H9 (cell line): ENCODE measurements around the gene GNAO1. TPM values are rescaled to one million over a fixed set of nuclear protein-coding genes. Genes with fewer than 3 reads are reported as not detected.

Experiments
- DNase-seq: peaks from one replicate; pipeline ENCODE4 v3.0.0-alpha.2; 2017
- H2AFZ ChIP-seq: one replicate; pipeline ENCODE4 v1.6.1; 2013; ENCODE audit warnings: mild to moderate bottlenecking, low read length, control low read depth, moderate library complexity
- H2AK5ac ChIP-seq: 2 replicates; pipeline ENCODE4 v1.6.1; 2013; ENCODE audit warnings: low read length, control low read depth, mixed read lengths; ENCODE audit not compliant: insufficient read length
- H2BK120ac ChIP-seq: one replicate; pipeline ENCODE4 v1.6.1; 2013; ENCODE audit warnings: low read depth, mild to moderate bottlenecking, low read length, control low read depth, inconsistent platforms; ENCODE audit not compliant: poor library complexity, severe bottlenecking
- H2BK12ac ChIP-seq: 2 replicates; pipeline ENCODE4 v1.6.1; 2013; ENCODE audit warnings: low read length, control low read depth, mixed read lengths, low read depth; ENCODE audit not compliant: insufficient read length
- H2BK15ac ChIP-seq: 2 replicates; pipeline ENCODE4 v1.6.1; 2013; ENCODE audit warnings: low read depth, low read length, control low read depth
- H2BK20ac ChIP-seq: one replicate; pipeline ENCODE4 v1.6.1; 2013; ENCODE audit warnings: low read depth, mild to moderate bottlenecking, low read length, control low read depth, inconsistent platforms; ENCODE audit not compliant: poor library complexity, severe bottlenecking
- H2BK5ac ChIP-seq: 2 replicates; pipeline ENCODE4 v1.6.1; 2013; ENCODE audit warnings: low read length, control low read depth, mixed read lengths; ENCODE audit not compliant: insufficient read length
- H3K14ac ChIP-seq: 2 replicates; pipeline ENCODE4 v1.6.1; 2013; ENCODE audit warnings: low read length, control low read depth; ENCODE audit not compliant: insufficient read depth
- H3K18ac ChIP-seq: 2 replicates; pipeline ENCODE4 v1.6.1; 2013; ENCODE audit warnings: low read depth, mild to moderate bottlenecking, mixed read lengths, low read length, control low read depth; ENCODE audit not compliant: insufficient read length
- H3K23ac ChIP-seq: 2 replicates; pipeline ENCODE4 v1.6.1; 2013; ENCODE audit warnings: low read length, control low read depth, mixed read lengths, low read depth; ENCODE audit not compliant: insufficient read length
- H3K23me2 ChIP-seq: 2 replicates; pipeline ENCODE4 v1.6.1; 2013; ENCODE audit warnings: low read depth, mild to moderate bottlenecking, mixed read lengths, low read length, control low read depth; ENCODE audit not compliant: insufficient read length, poor library complexity, severe bottlenecking
- H3K27ac ChIP-seq: 2 replicates; pipeline ENCODE4 v1.5.1; 2013; ENCODE audit warnings: low read length, control low read depth, mixed read lengths, low read depth; ENCODE audit not compliant: insufficient read length
- H3K27me3 ChIP-seq: 2 replicates; pipeline ENCODE4 v1.6.1; 2013; ENCODE audit warnings: low read length, control low read depth, inconsistent platforms; ENCODE audit not compliant: insufficient read depth
- H3K4ac ChIP-seq: 2 replicates; pipeline ENCODE4 v1.6.1; 2013; ENCODE audit warnings: low read depth, mild to moderate bottlenecking, control low read depth, inconsistent platforms, low read length, moderate library complexity
- H3K4me1 ChIP-seq: 2 replicates; pipeline ENCODE4 v1.6.1; 2013; ENCODE audit warnings: low read length, control low read depth, inconsistent platforms; ENCODE audit not compliant: insufficient read depth
- H3K4me2 ChIP-seq: 2 replicates; pipeline ENCODE4 v1.6.1; 2013; ENCODE audit warnings: low read length, control low read depth, mixed read lengths; ENCODE audit not compliant: insufficient read length, insufficient read depth
- H3K56ac ChIP-seq: 2 replicates; pipeline ENCODE4 v1.6.1; 2013; ENCODE audit warnings: low read depth, mild to moderate bottlenecking, mixed read lengths, low read length, control low read depth; ENCODE audit not compliant: insufficient read length
- H3K79me1 ChIP-seq: 2 replicates; pipeline ENCODE4 v1.6.1; 2013; ENCODE audit warnings: low read depth, mild to moderate bottlenecking, moderate library complexity, low read length, control low read depth, inconsistent platforms; ENCODE audit not compliant: insufficient read depth, poor library complexity, severe bottlenecking
- H3K79me2 ChIP-seq: 2 replicates; pipeline ENCODE4 v1.6.1; 2013; ENCODE audit warnings: low read length, control low read depth, inconsistent platforms; ENCODE audit not compliant: insufficient read depth
- H3K9ac ChIP-seq: 2 replicates; pipeline ENCODE4 v1.6.1; 2013; ENCODE audit warnings: low read length, control low read depth, mixed read lengths; ENCODE audit not compliant: insufficient read length; ENCODE audit errors: extremely low read depth
- H3K9me3 ChIP-seq: one replicate; pipeline ENCODE4 v1.6.1; 2013; ENCODE audit warnings: low read depth, low read length, inconsistent platforms; ENCODE audit not compliant: control insufficient read depth
- H3T11ph ChIP-seq: one replicate; pipeline ENCODE4 v1.6.1; 2013; ENCODE audit warnings: mild to moderate bottlenecking, low read length, control low read depth, inconsistent platforms
- H4K20me1 ChIP-seq: one replicate; pipeline ENCODE4 v1.6.1; 2013; ENCODE audit not compliant: control insufficient read depth, insufficient read length, insufficient read depth
- H4K5ac ChIP-seq: 2 replicates; pipeline ENCODE4 v1.6.1; 2013; ENCODE audit warnings: low read depth, mild to moderate bottlenecking, mixed read lengths, low read length, control low read depth; ENCODE audit not compliant: insufficient read length
- H4K8ac ChIP-seq: replicated peaks from 2 replicates; pipeline ENCODE4 v1.6.1; 2013; ENCODE audit warnings: low read length, control low read depth, mixed read lengths, low read depth; ENCODE audit not compliant: insufficient read length
- H4K91ac ChIP-seq: 2 replicates; pipeline ENCODE4 v1.6.1; 2013; ENCODE audit warnings: low read depth, mild to moderate bottlenecking, moderate library complexity, mixed read lengths, low read length, control low read depth; ENCODE audit not compliant: insufficient read length
- H3K27ac Mint-ChIP-seq, 3 experiments: 2 replicates in 2 of 3; 3 replicates in 1 of 3; pipeline ENCODE4 v1.8.0; 2020 to 2021; ENCODE audit warnings: mixed read lengths in 3 of 3, mild to moderate bottlenecking in 1 of 3, moderate library complexity in 1 of 3
- H3K27me3 Mint-ChIP-seq: 2 replicates; pipeline ENCODE4 v1.8.0; 2021; ENCODE audit warnings: low read depth, mild to moderate bottlenecking, moderate library complexity, mixed read lengths
- H3K36me3 Mint-ChIP-seq, 3 experiments: 2 replicates in 2 of 3; 3 replicates in 1 of 3; pipeline ENCODE4 v1.8.0; 2020 to 2021; ENCODE audit warnings: low read depth in 3 of 3, mixed read lengths in 3 of 3; ENCODE audit not compliant: insufficient read depth in 1 of 3
- H3K4me1 Mint-ChIP-seq, 2 experiments: 2 replicates each; pipeline ENCODE4 v1.8.0; 2020; ENCODE audit warnings: mixed read lengths in 2 of 2
- H3K4me3 Mint-ChIP-seq, 2 experiments: 2 replicates in 1 of 2; 3 replicates in 1 of 2; pipeline ENCODE4 v1.8.0; 2020 to 2021; ENCODE audit warnings: mild to moderate bottlenecking in 2 of 2, mixed read lengths in 2 of 2, moderate library complexity in 1 of 2
- H3K9me3 Mint-ChIP-seq, 2 experiments: 2 replicates in 1 of 2; 3 replicates in 1 of 2; pipeline ENCODE4 v1.8.0; 2020; ENCODE audit warnings: mild to moderate bottlenecking in 2 of 2, mixed read lengths in 2 of 2, moderate library complexity in 1 of 2
- WGBS: extraction: QIAGEN DNeasy Blood & Tissue Kit; methylation state at CpG from one replicate; pipeline ENCODE4 v1.1.7; 2013; ENCODE audit warnings: missing lambda C conversion rate, low lambda C conversion rate, mixed read lengths; ENCODE audit not compliant: insufficient read length; ENCODE audit errors: extremely low coverage; 5-methylcytosine and 5-hydroxymethylcytosine counted together
- total RNA-seq: library from RNA; stranded (reverse); gene quantifications from 2 replicates; pipeline ENCODE4 v1.2.1, GENCODE V29; 2021
- TF ChIP-seq, protein P1 (sequence below): fragments of 200-600 bp; sonication (generic); conservative IDR thresholded peaks from 3 replicates; pipeline ENCODE4 v1.8.0; 2021; ENCODE audit warnings: antibody characterized with exemption, mild to moderate bottlenecking

Gene GNAO1
- total RNA-seq, 1 experiment from 2014 or later = 16.9 TPM

DNA sequence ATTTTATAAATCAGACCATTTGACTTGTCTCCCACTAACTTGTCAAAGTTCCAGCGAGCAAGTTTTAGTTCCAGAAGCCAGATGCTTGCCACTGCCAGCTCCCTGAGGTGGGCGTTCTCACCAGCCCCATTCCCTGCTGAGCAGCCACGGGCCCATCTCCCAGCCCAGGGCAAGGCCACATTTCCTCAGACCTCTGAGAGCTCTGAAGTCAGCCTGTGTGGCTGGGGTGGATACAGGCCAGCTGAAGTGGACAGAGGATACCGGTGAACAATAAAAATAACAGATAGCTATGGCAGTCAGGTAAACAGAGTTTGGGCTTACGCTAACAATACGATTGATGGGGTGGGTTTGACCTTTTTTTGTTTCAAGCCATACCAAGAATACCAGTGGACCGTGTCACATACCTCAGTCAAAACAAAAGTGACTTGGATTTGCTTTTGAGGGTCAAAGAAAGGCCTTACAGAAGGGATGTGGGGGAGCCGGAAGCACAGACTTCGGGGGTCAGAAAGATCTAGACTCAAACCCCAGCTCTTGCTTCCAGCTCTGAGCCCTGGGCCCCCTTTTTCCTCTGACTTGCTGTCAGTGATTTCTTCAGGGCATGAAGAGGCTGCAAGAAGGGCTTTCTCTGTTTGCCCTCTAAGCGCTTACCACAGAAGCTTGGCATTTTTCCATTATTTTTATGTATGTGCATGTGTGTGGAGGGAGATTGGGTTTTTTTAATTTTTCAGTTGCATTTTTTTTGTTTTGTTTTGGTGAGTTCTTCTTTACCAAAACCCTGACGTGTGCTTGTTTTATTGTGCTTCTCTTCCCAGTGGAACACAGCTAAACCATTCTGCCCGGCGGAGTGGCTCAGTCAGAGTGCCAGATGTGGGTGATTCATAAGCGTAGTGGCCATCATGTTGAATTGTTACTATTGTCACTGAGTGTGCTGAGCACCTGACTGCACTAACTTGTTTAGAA lies 109.9 kb downstream of the GNAO1 start:
- no peaks in the 10 kb centered on the region; the same call in 1 of the 2 replicates for H3K4me1 ChIP-seq
- H4K91ac ChIP-seq = no peak overlapping the region

More for the DNA sequence above, 109.9 kb downstream of the GNAO1 start:
- Histone ChIP-seq H3K9ac (no peak overlapping the region), H2BK120ac (no peak overlapping the region), H3K56ac (no peak overlapping the region), H2BK5ac (no peak overlapping the region), H4K8ac (no peak overlapping the region), H2BK12ac (no peak overlapping the region), H3K4ac (no peak overlapping the region), H3K23ac (no peak overlapping the region), H3T11ph (no peak overlapping the region), H3K14ac (no peak overlapping the region), H2AK5ac (no peak overlapping the region), H3K4me2 (no peak overlapping the region), H4K20me1 (no peaks in the 10 kb centered on the region), H2BK20ac (no peak overlapping the region), H3K79me2 (no peaks in the 10 kb centered on the region), H3K79me1 (no peaks in the 10 kb centered on the region), H3K23me2 (no peaks in the 10 kb centered on the region), H3K27me3 (no peaks in the 10 kb centered on the region), H3K27ac (no peak overlapping the region), H2AFZ (no peak overlapping the region), H4K5ac (no peak overlapping the region), H2BK15ac (no peak overlapping the region), H3K18ac (no peak overlapping the region), H3K9me3 (no peaks in the 10 kb centered on the region)
- TF ChIP-seq, protein P1, sequence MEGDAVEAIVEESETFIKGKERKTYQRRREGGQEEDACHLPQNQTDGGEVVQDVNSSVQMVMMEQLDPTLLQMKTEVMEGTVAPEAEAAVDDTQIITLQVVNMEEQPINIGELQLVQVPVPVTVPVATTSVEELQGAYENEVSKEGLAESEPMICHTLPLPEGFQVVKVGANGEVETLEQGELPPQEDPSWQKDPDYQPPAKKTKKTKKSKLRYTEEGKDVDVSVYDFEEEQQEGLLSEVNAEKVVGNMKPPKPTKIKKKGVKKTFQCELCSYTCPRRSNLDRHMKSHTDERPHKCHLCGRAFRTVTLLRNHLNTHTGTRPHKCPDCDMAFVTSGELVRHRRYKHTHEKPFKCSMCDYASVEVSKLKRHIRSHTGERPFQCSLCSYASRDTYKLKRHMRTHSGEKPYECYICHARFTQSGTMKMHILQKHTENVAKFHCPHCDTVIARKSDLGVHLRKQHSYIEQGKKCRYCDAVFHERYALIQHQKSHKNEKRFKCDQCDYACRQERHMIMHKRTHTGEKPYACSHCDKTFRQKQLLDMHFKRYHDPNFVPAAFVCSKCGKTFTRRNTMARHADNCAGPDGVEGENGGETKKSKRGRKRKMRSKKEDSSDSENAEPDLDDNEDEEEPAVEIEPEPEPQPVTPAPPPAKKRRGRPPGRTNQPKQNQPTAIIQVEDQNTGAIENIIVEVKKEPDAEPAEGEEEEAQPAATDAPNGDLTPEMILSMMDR = no peak
- no peak for DNase-seq
- H3K36me3 Mint-ChIP-seq = peaks cover 0 to 3% (median 0%) of the 10 kb centered on the region in 3 experiments; a peak in 2 of 7 replicates
- H3K4me3 Mint-ChIP-seq = no peak overlapping the region
- H3K9me3 Mint-ChIP-seq = no peaks in the 10 kb centered on the region
- WGBS = no CpG with 5 or more reads among the region's 14 CpGs
- H3K27me3 Mint-ChIP-seq = peaks cover 20% of the 10 kb centered on the region
- H3K4me1 Mint-ChIP-seq = peaks cover 27 to 47% of the 10 kb centered on the region in 2 experiments
- H3K27ac Mint-ChIP-seq = no peak overlapping the region
